Measurements from ENCODE around the gene ABHD12B. TPM values are rescaled to one million over a fixed set of nuclear protein-coding genes. Genes with fewer than 3 reads are reported as not detected.

The ABHD12B gene
- total and polyA plus RNA-seq, 2 of the 13 experiments (the other 11 are each of a cell fraction or from before 2014, with no cell fraction given) = not detected

GRCh38 chr14:50846226-50846880 lies 25.5 kb upstream of the ABHD12B start:
- no peak overlapping the region for H3K4me3 ChIP-seq (replicated peaks in 1 of 3; ENCODE audit: insufficient read depth in 1 of 3, low read depth in 2 of 3, low read length in 3 of 3)
- no peak overlapping the region for H3K4me2 ChIP-seq (ENCODE audit: low read depth, low read length)
- TF ChIP-seq HOXD1 (CRISPR knock-in tag; IDR thresholded peaks at IDR 0.05) = no peak
- no peak for TF ChIP-seq SOX6 (IDR thresholded peaks at IDR 0.05)
- no peak for TF ChIP-seq SOX6 (CRISPR knock-in tag; IDR thresholded peaks at IDR 0.05)
- TF ChIP-seq ZC3H4 (CRISPR knock-in tag; IDR thresholded peaks at IDR 0.05; ENCODE audit: borderline replicate concordance) = no peak
- TF ChIP-seq MXD4 (CRISPR knock-in tag; IDR thresholded peaks at IDR 0.05) = no peak
- TF ChIP-seq ZNF260 (CRISPR knock-in tag; IDR thresholded peaks at IDR 0.05; ENCODE audit: borderline replicate concordance, low read depth) = no peak
- no peak for TF ChIP-seq CHD4 (IDR thresholded peaks at IDR 0.05; ENCODE audit: borderline replicate concordance, low read length)
- TF ChIP-seq, protein P1, sequence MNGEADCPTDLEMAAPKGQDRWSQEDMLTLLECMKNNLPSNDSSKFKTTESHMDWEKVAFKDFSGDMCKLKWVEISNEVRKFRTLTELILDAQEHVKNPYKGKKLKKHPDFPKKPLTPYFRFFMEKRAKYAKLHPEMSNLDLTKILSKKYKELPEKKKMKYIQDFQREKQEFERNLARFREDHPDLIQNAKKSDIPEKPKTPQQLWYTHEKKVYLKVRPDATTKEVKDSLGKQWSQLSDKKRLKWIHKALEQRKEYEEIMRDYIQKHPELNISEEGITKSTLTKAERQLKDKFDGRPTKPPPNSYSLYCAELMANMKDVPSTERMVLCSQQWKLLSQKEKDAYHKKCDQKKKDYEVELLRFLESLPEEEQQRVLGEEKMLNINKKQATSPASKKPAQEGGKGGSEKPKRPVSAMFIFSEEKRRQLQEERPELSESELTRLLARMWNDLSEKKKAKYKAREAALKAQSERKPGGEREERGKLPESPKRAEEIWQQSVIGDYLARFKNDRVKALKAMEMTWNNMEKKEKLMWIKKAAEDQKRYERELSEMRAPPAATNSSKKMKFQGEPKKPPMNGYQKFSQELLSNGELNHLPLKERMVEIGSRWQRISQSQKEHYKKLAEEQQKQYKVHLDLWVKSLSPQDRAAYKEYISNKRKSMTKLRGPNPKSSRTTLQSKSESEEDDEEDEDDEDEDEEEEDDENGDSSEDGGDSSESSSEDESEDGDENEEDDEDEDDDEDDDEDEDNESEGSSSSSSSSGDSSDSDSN (CRISPR knock-in tag; IDR thresholded peaks at IDR 0.05) = no peak
- TF ChIP-seq KLF13 (CRISPR knock-in tag; IDR thresholded peaks at IDR 0.05) = no peak
- TF ChIP-seq HNF4A (CRISPR knock-in tag; IDR thresholded peaks at IDR 0.05) = no peak
- no peak for TF ChIP-seq ZNF839 (CRISPR knock-in tag; IDR thresholded peaks at IDR 0.05; ENCODE audit: borderline replicate concordance)
- TF ChIP-seq ZNF446 (CRISPR knock-in tag; IDR thresholded peaks at IDR 0.05) = no peak
- no peak overlapping the region for H3K27ac ChIP-seq (ENCODE audit: extremely low read length, insufficient read depth, low read length)
- POLR2A ChIA-PET = no interaction called here
- no peak for DNase-seq (ENCODE audit: low spot score)
- H3K4me1 ChIP-seq (ENCODE audit: insufficient read depth, low read length) = no peaks in the 10 kb centered on the region
- no peaks in the 10 kb centered on the region for H4K20me1 ChIP-seq (ENCODE audit: insufficient read depth, low read length)
- no peaks in the 10 kb centered on the region for H3K27me3 ChIP-seq (ENCODE audit: control insufficient read depth in 1 of 2, insufficient read depth in 2 of 2, low read length in 2 of 2)
- H3K36me3 ChIP-seq (replicated peaks in 1 of 2; ENCODE audit: control insufficient read depth in 1 of 2, insufficient read depth in 2 of 2, low read length in 2 of 2) = no peaks in the 10 kb centered on the region
- no peak overlapping the region for H2AFZ ChIP-seq (ENCODE audit: low read length)
- H3K9me3 ChIP-seq (ENCODE audit: low read length) = no peaks in the 10 kb centered on the region
- H3K9ac ChIP-seq (ENCODE audit: insufficient read depth, low read depth, low read length) = no peak overlapping the region
- CTCF ChIA-PET (ENCODE audit: low intra/inter-chr PET ratio, low total read pairs) = no interaction called here
- ATAC-seq = no peak
- FAIRE-seq = no peak
- in situ Hi-C loops (cut with HindIII; ENCODE audit: extremely low pct_ligation_motif_present, low pct_unique_long_range_greater_than_20kb) (no loop called here), intact Hi-C loops (cut with micrococcal nuclease; ENCODE audit: unreplicated experiment) (no loop called here)
- no TSS peak for BruUV-seq (replicated peaks)
- WGBS (ENCODE audit: low lambda C conversion rate) = 72% methylated on average over 8 of the region's 8 CpGs
- no peaks in the 10 kb centered on the region for H3K79me2 ChIP-seq (ENCODE audit: insufficient read depth, low read length)
